GM12878 (cell line): Measurements from ENCODE around the gene PPP1R18. TPM values are rescaled to one million over a fixed set of nuclear protein-coding genes. Genes with fewer than 3 reads are reported as not detected.

Experiments
- BCL11A ChIP-seq: IDR thresholded peaks from 2 replicates; pipeline ENCODE4 v1.6.1; 2011; ENCODE audit warnings: low read depth, low read length
- CHD2 ChIP-seq: IDR thresholded peaks from 2 replicates; pipeline ENCODE4 v1.6.1; 2011; ENCODE audit warnings: low read depth, low read length, improper control_type of control experiment, borderline replicate concordance
- EED ChIP-seq: sonication (generic); IDR thresholded peaks from 2 replicates; pipeline ENCODE4 v1.6.1; 2016; ENCODE audit warnings: antibody characterized with exemption, low read depth
- EGR1 ChIP-seq, 2 experiments: IDR thresholded peaks; 1 replicate in 1 of 2; 2 replicates in 1 of 2; pipeline ENCODE4 v1.6.1; 2011 to 2012; ENCODE audit warnings: low read depth in 2 of 2, low read length in 2 of 2, borderline replicate concordance in 1 of 2, mild to moderate bottlenecking in 1 of 2, moderate library complexity in 1 of 2
- GATAD2B ChIP-seq: fragments of 450-650 bp; conservative IDR thresholded peaks from 2 replicates; pipeline ENCODE4 v1.6.1; 2017; ENCODE audit warnings: low read depth, mild to moderate bottlenecking, moderate library complexity
- HDAC6 ChIP-seq: fragments of 200-600 bp; sonication (generic); IDR thresholded peaks from one replicate; pipeline ENCODE4 v1.8.0; 2017; ENCODE audit warnings: antibody characterized with exemption; ENCODE audit not compliant: unreplicated experiment
- HDGF ChIP-seq: fragments of 450-650 bp; IDR thresholded peaks from 2 replicates; pipeline ENCODE4 v1.6.1; 2016; ENCODE audit warnings: antibody characterized with exemption
- IKZF2 ChIP-seq, 2 experiments: fragments of 450-650 bp; IDR thresholded peaks; 2 replicates each; pipeline ENCODE4 v1.6.1; 2017; ENCODE audit warnings: mild to moderate bottlenecking in 2 of 2, moderate library complexity in 2 of 2
- MEF2B ChIP-seq: fragments of 450-650 bp; IDR thresholded peaks from 2 replicates; pipeline ENCODE4 v1.6.1; 2018; ENCODE audit warnings: mild to moderate bottlenecking, moderate library complexity; ENCODE audit not compliant: partially characterized antibody, poor library complexity, severe bottlenecking
- NBN ChIP-seq: fragments of 450-650 bp; IDR thresholded peaks from 2 replicates; pipeline ENCODE4 v1.6.1; 2016
- NR2C2 ChIP-seq: IDR thresholded peaks from 2 replicates; pipeline ENCODE4 v1.6.1; 2011; ENCODE audit warnings: borderline replicate concordance, low read depth; ENCODE audit not compliant: control insufficient read depth, insufficient read length
- NR2F1 ChIP-seq: fragments of 450-650 bp; conservative IDR thresholded peaks from 2 replicates; pipeline ENCODE4 v1.6.1; 2017; ENCODE audit warnings: mild to moderate bottlenecking
- PAX5 ChIP-seq: IDR thresholded peaks from 2 replicates; pipeline ENCODE4 v1.6.1; 2011; ENCODE audit warnings: low read depth, low read length, borderline replicate concordance
- POLR2A ChIP-seq: IDR thresholded peaks from 2 replicates; pipeline ENCODE4 v1.6.1; 2011; ENCODE audit warnings: low read depth, mild to moderate bottlenecking, low read length
- POLR2AphosphoS5 ChIP-seq: IDR thresholded peaks from 2 replicates; pipeline ENCODE4 v1.6.1; 2011; ENCODE audit warnings: mild to moderate bottlenecking, low read length, inconsistent platforms
- PRDM15 ChIP-seq: fragments of 450-650 bp; formaldehyde crosslinking; IDR thresholded peaks from 2 replicates; pipeline ENCODE4 v1.4.0; 2020; ENCODE audit warnings: mild to moderate bottlenecking, moderate library complexity
- TBL1XR1 ChIP-seq: IDR thresholded peaks from 2 replicates; pipeline ENCODE4 v1.6.1; 2012; ENCODE audit warnings: low read depth, low read length, improper control_type of control experiment
- TCF12 ChIP-seq: IDR thresholded peaks from 2 replicates; pipeline ENCODE4 v1.6.1; 2011; ENCODE audit warnings: low read depth, mild to moderate bottlenecking, low read length
- TCF7 ChIP-seq: IDR thresholded peaks from 2 replicates; pipeline ENCODE4 v1.6.1; 2014; ENCODE audit warnings: antibody characterized with exemption, borderline replicate concordance
- YY1 ChIP-seq: IDR thresholded peaks from 2 replicates; pipeline ENCODE4 v1.6.1; 2011; ENCODE audit warnings: low read depth, mild to moderate bottlenecking, low read length
- ZNF687 ChIP-seq: fragments of 450-650 bp; IDR thresholded peaks from 2 replicates; pipeline ENCODE4 v1.6.1; 2017; ENCODE audit warnings: mild to moderate bottlenecking, moderate library complexity
- ZSCAN29 ChIP-seq: fragments of 450-650 bp; IDR thresholded peaks from 2 replicates; pipeline ENCODE4 v1.6.1; 2017; ENCODE audit warnings: mild to moderate bottlenecking, moderate library complexity
- polyA plus RNA-seq, 11 experiments: library from polyadenylated mRNA; depleted of rRNA in 4 of 11; unstranded in 6 of 11; stranded (reverse) in 5 of 11; fragments of >200 nt; fragmentation: Nextera tagmentation in 4 of 11; fragmentation: Illumina TruSeq in 1 of 11; extraction: Ambion mirVana in 4 of 11; extraction: Trizol in 1 of 11; gene quantifications; 1 replicate in 1 of 11; 2 replicates in 10 of 11; pipeline versions ENCODE4 v1.2.1 to v1.2.3, GENCODE V29; 2011 to 2016; ENCODE audit warnings: inconsistent platforms in 2 of 11, missing spikeins in 2 of 11, low read depth in 1 of 11
- total RNA-seq, 4 experiments: library from RNA; depleted of rRNA in 3 of 4; stranded (reverse); fragments of >200 nt in 3 of 4; fragmentation: Illumina TruSeq in 1 of 4; extraction: Trizol in 1 of 4; gene quantifications; 2 replicates each; pipeline versions ENCODE4 v1.2.1 to v1.2.3, GENCODE V29; 2013 to 2021
- TF ChIP-seq, protein P1 (sequence below): IDR thresholded peaks from 2 replicates; pipeline ENCODE4 v1.6.1; 2011; ENCODE audit warnings: borderline replicate concordance, low read depth, mild to moderate bottlenecking, moderate library complexity, low read length; ENCODE audit not compliant: insufficient read depth, poor library complexity, severe bottlenecking

Gene PPP1R18
- total and polyA plus RNA-seq, 10 of the 15 experiments (the other 5 are each of a cell fraction or from before 2014, with no cell fraction given) = 21.0 to 119 (median 52.6) TPM

DNA sequence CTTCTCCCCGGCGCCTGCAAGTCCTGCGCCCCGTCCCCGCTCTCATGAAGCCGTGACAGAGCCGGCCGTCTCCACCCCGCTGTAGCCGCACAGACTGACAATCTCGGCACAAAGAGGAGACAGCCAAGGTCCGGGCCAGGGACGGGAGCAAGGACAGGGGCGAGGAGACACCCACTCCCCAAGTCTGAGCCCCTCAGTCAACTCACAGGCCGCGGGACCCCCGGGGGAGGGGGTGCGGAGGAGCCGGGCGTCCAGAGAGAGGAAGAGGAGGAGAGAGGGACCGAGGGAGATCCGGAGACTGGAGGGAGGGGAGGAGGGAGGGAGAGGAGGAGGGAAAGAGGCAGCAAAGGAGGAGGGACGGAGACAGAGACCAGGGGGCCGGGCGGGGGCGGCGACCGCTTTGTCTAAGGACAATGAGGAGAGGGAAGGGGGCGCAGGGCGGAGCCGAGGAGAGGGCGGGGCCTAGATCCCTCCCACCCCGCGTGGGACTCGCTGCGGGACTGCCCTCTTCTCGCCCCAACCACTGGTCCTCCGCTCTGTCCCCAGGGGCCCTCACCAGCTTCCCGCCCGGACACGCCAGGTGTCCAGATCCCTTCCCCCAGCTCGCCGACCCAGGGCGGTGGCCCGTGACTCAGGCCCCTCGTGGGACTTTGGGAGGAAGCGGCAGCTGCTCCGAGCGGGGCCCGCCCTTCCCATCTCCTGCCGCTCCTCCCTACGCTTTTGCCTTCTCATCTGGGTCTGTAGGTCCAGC is 638 bp upstream of the PPP1R18 start (continued):
- 0 out of 2 replicates have a peak, but pooled peaks have one; percentile 54 for TF ChIP-seq PRDM15
- peak; percentile 98 for TF ChIP-seq PAX5
- peak; percentile 94 to 97 for TF ChIP-seq IKZF2 (IDR thresholded peaks at IDR 0.05)
- peak; percentile 88 for TF ChIP-seq TBL1XR1
- TF ChIP-seq POLR2A = peak; percentile 62
- TF ChIP-seq, protein P1, sequence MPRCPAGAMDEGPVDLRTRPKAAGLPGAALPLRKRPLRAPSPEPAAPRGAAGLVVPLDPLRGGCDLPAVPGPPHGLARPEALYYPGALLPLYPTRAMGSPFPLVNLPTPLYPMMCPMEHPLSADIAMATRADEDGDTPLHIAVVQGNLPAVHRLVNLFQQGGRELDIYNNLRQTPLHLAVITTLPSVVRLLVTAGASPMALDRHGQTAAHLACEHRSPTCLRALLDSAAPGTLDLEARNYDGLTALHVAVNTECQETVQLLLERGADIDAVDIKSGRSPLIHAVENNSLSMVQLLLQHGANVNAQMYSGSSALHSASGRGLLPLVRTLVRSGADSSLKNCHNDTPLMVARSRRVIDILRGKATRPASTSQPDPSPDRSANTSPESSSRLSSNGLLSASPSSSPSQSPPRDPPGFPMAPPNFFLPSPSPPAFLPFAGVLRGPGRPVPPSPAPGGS = peak; percentile 90
- TF ChIP-seq NR2F1 = peak; percentile 93
- peak; percentile 97 for TF ChIP-seq HDGF
- no peak for TF ChIP-seq NR2C2
- peak; percentile 20; the same call in 1 of the 2 replicates for TF ChIP-seq YY1
- TF ChIP-seq ZSCAN29 = 0 out of 2 replicates have a peak, but pooled peaks have one; percentile 35
- 0 out of 2 replicates have a peak, but pooled peaks have one; percentile 28 for TF ChIP-seq ZNF687
- no peak for TF ChIP-seq HDAC6
- TF ChIP-seq EGR1 (IDR thresholded peaks at IDR 0.05; ENCODE audit: borderline replicate concordance in 1 of 2, low read depth in 2 of 2, low read length in 2 of 2) = peak in 1 of 2 experiments; percentile 82; a peak in 2 of 3 replicates
- TF ChIP-seq BCL11A = peak; percentile 68; the same call in 1 of the 2 replicates
- TF ChIP-seq MEF2B = peak; percentile 98
- peak; percentile 92 for TF ChIP-seq CHD2
- no peak for TF ChIP-seq TCF7
- TF ChIP-seq GATAD2B = peak; percentile 96
- peak; percentile 100 for TF ChIP-seq TCF12
- peak; percentile 82; the same call in 1 of the 2 replicates for TF ChIP-seq POLR2AphosphoS5
- TF ChIP-seq EED = peak; percentile 85
- peak; percentile 97 for TF ChIP-seq NBN
